ENCODE data around the gene ASAP3. TPM values are rescaled to one million over a fixed set of nuclear protein-coding genes. Genes with fewer than 3 reads are reported as not detected.

ASAP3 gene
- total and polyA plus RNA-seq, 9 of the 15 experiments (the other 6 are each of a cell fraction or from before 2014, with no cell fraction given) = 1.7 to 31.2 (median 17.4) TPM

GRCh38 chr1:23505851-23506250 lies 21.9 kb upstream of the ASAP3 start:
- intact Hi-C loops (cut with micrococcal nuclease) = no loop called here
- CTCF ChIA-PET (ENCODE audit: low intra/inter-chr PET ratio) = no interaction called here
- FAIRE-seq = no peak
- TF ChIP-seq GTF2A2 (tag; IDR thresholded peaks at IDR 0.05) = no peak
- TF ChIP-seq ZNF511 (CRISPR knock-in tag; IDR thresholded peaks at IDR 0.05) = no peak
- no peak for TF ChIP-seq EWSR1 (IDR thresholded peaks at IDR 0.05; ENCODE audit: borderline replicate concordance, low read depth, partially characterized antibody)
- TF ChIP-seq ZNF609 (CRISPR knock-in tag; IDR thresholded peaks at IDR 0.05; ENCODE audit: borderline replicate concordance) = no peak
- no peak for TF ChIP-seq SRF (CRISPR knock-in tag; IDR thresholded peaks at IDR 0.05)
- TF ChIP-seq CREB1 (IDR thresholded peaks at IDR 0.05) = no peak
- no peak for TF ChIP-seq CREB1 (CRISPR knock-in tag; IDR thresholded peaks at IDR 0.05)
- no peak for TF ChIP-seq REST (IDR thresholded peaks at IDR 0.05; ENCODE audit: borderline replicate concordance)
- no peak for TF ChIP-seq REST (CRISPR knock-in tag; IDR thresholded peaks at IDR 0.05; ENCODE audit: low read depth)

More at GRCh38 chr1:23505851-23506250, 21.9 kb upstream of the ASAP3 start:
- H3K9ac ChIP-seq (ENCODE audit: insufficient read depth in 1 of 2, low read depth in 2 of 2, low read length in 2 of 2) = no peak overlapping the region; a peak in 1 of 4 replicates
- DNase-seq (ENCODE audit: extremely low read depth in 1 of 4, low spot score in 3 of 4) (no peak), ATAC-seq (no peak; the same call in 1 of the 3 replicates)
- no peaks in the 10 kb centered on the region for H3K9me3 ChIP-seq (replicated peaks; ENCODE audit: control insufficient read depth, insufficient read depth, low read depth, low read length)
- no peak overlapping the region for H3K27ac ChIP-seq (ENCODE audit: extremely low read depth, low read depth, low read length)
- in situ Hi-C loops (cut with MboI) = no loop called here
- H3K4me2 ChIP-seq (ENCODE audit: insufficient read depth, low read length) = no peak overlapping the region
- POLR2A ChIA-PET = interaction anchor here (1.0 to 3.6 kb wide), 5 partner anchors 9 to 186 kb away, joined by 3 to 17 read pairs (median 10); no protein-coding TSS in a partner anchor
- H3K79me2 ChIP-seq (ENCODE audit: control insufficient read depth, insufficient read depth, low read length) = no peaks in the 10 kb centered on the region
- H3K36me3 ChIP-seq (ENCODE audit: control insufficient read depth, insufficient read depth, low read length) = peaks cover 50% of the 10 kb centered on the region; the same call in 2 of the 3 replicates
- peaks cover 4 to 7% of the 10 kb centered on the region in 2 experiments; a peak in 4 of 5 replicates for H3K4me1 ChIP-seq (replicated peaks in 1 of 2; ENCODE audit: control insufficient read depth in 2 of 2, insufficient read depth in 2 of 2, low read length in 2 of 2)
- WGBS (ENCODE audit: insufficient coverage, low coverage, missing lambda C conversion rate) = 80% methylated on average over 6 of the region's 6 CpGs
- H4K20me1 ChIP-seq (replicated peaks; ENCODE audit: control insufficient read depth, insufficient read depth, low read length) = no peaks in the 10 kb centered on the region
- H2AFZ ChIP-seq (ENCODE audit: low read depth, low read length) = no peak overlapping the region
- H3K27me3 ChIP-seq (ENCODE audit: control insufficient read depth in 2 of 2, insufficient read depth in 2 of 2, low read length in 2 of 2) = no peaks in the 10 kb centered on the region
- BruUV-seq (replicated peaks) = no TSS peak
- H3K4me3 ChIP-seq = no peak overlapping the region
- no peaks in the 10 kb centered on the region for H3K9me1 ChIP-seq (ENCODE audit: control insufficient read depth, insufficient read depth, low read length)
